NB4 (cell line): ENCODE results near the gene CES4A.

Source experiments
- DNase-seq: peaks from one replicate; pipeline ENCODE4 v3.0.0; 2010; ENCODE audit warnings: low read depth
- H3K4me3 ChIP-seq: one replicate; pipeline ENCODE4 v1.5.1; 2011; ENCODE audit warnings: mild to moderate bottlenecking, low read depth, low read length, moderate library complexity
- CTCF ChIP-seq: IDR thresholded peaks from one replicate; pipeline ENCODE4 v1.5.1; 2012; ENCODE audit warnings: low read depth, low read length
- MAX ChIP-seq: IDR thresholded peaks from 2 replicates; pipeline ENCODE4 v1.6.1; 2011; ENCODE audit warnings: low read depth, low read length
- MYC ChIP-seq: IDR thresholded peaks from 2 replicates; pipeline ENCODE4 v1.6.1; 2011; ENCODE audit warnings: low read depth, low read length
- POLR2A ChIP-seq: IDR thresholded peaks from 2 replicates; pipeline ENCODE4 v1.6.1; 2011; ENCODE audit warnings: mild to moderate bottlenecking; ENCODE audit not compliant: insufficient read length; ENCODE audit errors: extremely low read depth

Gene CES4A

GRCh38 chr16:66948134-66948836 is 40.1 kb upstream of the CES4A start:
- TF ChIP-seq POLR2A (no peak), CTCF (no peak), MAX (no peak), MYC (no peak)
- H3K4me3 ChIP-seq: peak overlapping the region; percentile 38
- DNase-seq: no peak

- no peak for TF ChIP-seq MAX
- no peak for TF ChIP-seq POLR2A
- no peak for TF ChIP-seq MYC
- no peak for TF ChIP-seq CTCF
- no peak for DNase-seq
- no peak overlapping the region for H3K4me3 ChIP-seq
Measured at GRCh38 chr16:66948837-66949225, 39.6 kb upstream of the CES4A start.

- H3K4me3 ChIP-seq: no peak overlapping the region
- TF ChIP-seq POLR2A (no peak), MYC (no peak), CTCF (no peak), MAX (no peak)
- no peak for DNase-seq
Measured at GRCh38 chr16:66949472-66949871, 38.9 kb upstream of the CES4A start.

- H3K4me3 ChIP-seq: no peak overlapping the region
- TF ChIP-seq CTCF: no peak
- TF ChIP-seq POLR2A: no peak
- TF ChIP-seq MYC: no peak
- TF ChIP-seq MAX: no peak
- DNase-seq: no peak
Measured at GRCh38 chr16:66950437-66950836, 38.0 kb upstream of the CES4A start.

- H3K4me3 ChIP-seq: no peak overlapping the region
- TF ChIP-seq MYC (no peak), CTCF (no peak), POLR2A (no peak), MAX (no peak)
- DNase-seq: no peak
Measured at GRCh38 chr16:66950971-66951790, 37.2 kb upstream of the CES4A start.
